ENCODE data around the gene TYW3. TPM values are rescaled to one million over a fixed set of nuclear protein-coding genes. Genes with fewer than 3 reads are reported as not detected.

Gene TYW3
- total and polyA plus RNA-seq, 2 of the 8 experiments (the other 6 are each of a cell fraction or from before 2014, with no cell fraction given), result 6.9 to 31.4 TPM

DNA sequence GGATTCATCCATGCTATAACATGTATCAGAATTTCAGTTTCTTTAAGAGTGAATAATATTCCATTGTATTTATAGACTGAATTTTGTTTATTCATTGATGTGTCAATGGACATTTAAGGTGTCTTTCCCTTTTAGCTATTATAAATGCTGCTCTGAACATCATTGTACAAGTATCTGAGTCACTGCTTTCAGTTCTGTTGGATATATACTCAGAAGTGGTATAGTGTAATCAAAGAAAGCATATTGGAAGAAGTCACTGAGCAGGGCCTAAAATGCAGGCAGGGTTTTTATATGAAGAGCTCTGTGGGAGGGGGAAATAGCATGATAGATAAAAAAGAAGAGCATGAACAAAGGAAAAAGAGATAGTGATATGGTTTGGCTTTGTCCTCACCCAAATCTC, 22.5 kb downstream of the TYW3 start:
- H2AFZ ChIP-seq (ENCODE audit: low read length), result no peak overlapping the region
- peaks cover 0 to 44% (median 12%) of the 10 kb centered on the region in 4 experiments; a peak in 5 of 8 replicates for H3K36me3 ChIP-seq (ENCODE audit: control insufficient read depth in 2 of 4, insufficient read depth in 4 of 4, low read length in 3 of 4)
- DNase-seq (ENCODE audit: low read depth in 1 of 2, low spot score in 2 of 2) (no peak), FAIRE-seq (no peak)
- H2BK12ac ChIP-seq (ENCODE audit: low read depth, low read length), result no peak overlapping the region
- no peak overlapping the region for H2BK5ac ChIP-seq (ENCODE audit: low read depth, low read length)
- no peaks in the 10 kb centered on the region for H3K79me2 ChIP-seq (ENCODE audit: control insufficient read depth in 1 of 2, insufficient read depth in 2 of 2, low read length in 2 of 2)
- no peak overlapping the region for H3K4ac ChIP-seq (replicated peaks; ENCODE audit: insufficient read length, low read depth, low read length)
- H3K27me3 ChIP-seq (replicated peaks in 1 of 4; ENCODE audit: control insufficient read depth in 3 of 4, extremely low read depth in 1 of 4, insufficient read depth in 3 of 4, low read length in 3 of 4), result no peaks in the 10 kb centered on the region
- no peak overlapping the region for H2AK5ac ChIP-seq (ENCODE audit: low read depth, low read length)
- H3K4me3 ChIP-seq (ENCODE audit: extremely low read depth in 1 of 4, insufficient read depth in 2 of 4, low read depth in 3 of 4, low read length in 4 of 4), result no peak overlapping the region
- no peak overlapping the region for H3K56ac ChIP-seq (replicated peaks; ENCODE audit: insufficient read length, low read depth, low read length)
- no peaks in the 10 kb centered on the region for H3K79me1 ChIP-seq (ENCODE audit: low read depth, low read length)
- H4K20me1 ChIP-seq (replicated peaks in 1 of 2; ENCODE audit: control insufficient read depth in 1 of 2, insufficient read depth in 2 of 2, low read length in 2 of 2), result no peaks in the 10 kb centered on the region
- H3K9me3 ChIP-seq (ENCODE audit: insufficient read depth in 2 of 2, low read depth in 1 of 2, low read length in 1 of 2), result peaks cover 13% of the 10 kb centered on the region in 2 experiments
- H4K8ac ChIP-seq (ENCODE audit: extremely low read depth, insufficient read depth, low read length), result no peak overlapping the region
- H3K4me2 ChIP-seq (ENCODE audit: insufficient read depth in 1 of 2, low read depth in 2 of 2, low read length in 2 of 2), result no peak overlapping the region
- H2BK15ac ChIP-seq (ENCODE audit: low read length), result no peak overlapping the region
- no peaks in the 10 kb centered on the region for H3K23me2 ChIP-seq (ENCODE audit: low read depth, low read length)
- H3K14ac ChIP-seq (ENCODE audit: insufficient read length), result no peak overlapping the region
- H3K4me1 ChIP-seq (replicated peaks in 1 of 4; ENCODE audit: control insufficient read depth in 3 of 4, insufficient read depth in 4 of 4, low read length in 3 of 4), result peaks cover 0 to 2% (median 0%) of the 10 kb centered on the region in 4 experiments; a peak in 2 of 7 replicates
- CTCF ChIA-PET (ENCODE audit: partially characterized antibody), result no interaction called here
- H3K27ac ChIP-seq (ENCODE audit: low read depth, low read length), result no peak overlapping the region
- no peak overlapping the region for H2BK120ac ChIP-seq (replicated peaks; ENCODE audit: low read depth, low read length)
- H3K23ac ChIP-seq (ENCODE audit: insufficient read length), result no peak overlapping the region
- H3K9ac ChIP-seq (replicated peaks in 1 of 4; ENCODE audit: extremely low read depth in 1 of 4, low read depth in 3 of 4, low read length in 3 of 4), result no peak overlapping the region
- no peak overlapping the region for H2BK20ac ChIP-seq (ENCODE audit: low read length)
- H3K18ac ChIP-seq (ENCODE audit: extremely low read depth, low read length), result no peak overlapping the region
- POLR2A ChIA-PET (ENCODE audit: partially characterized antibody), result no interaction called here
- no peak overlapping the region for H4K5ac ChIP-seq (ENCODE audit: insufficient read length, low read depth, low read length)
- no peak overlapping the region for H4K91ac ChIP-seq (replicated peaks; ENCODE audit: insufficient read length, low read length)
- TF ChIP-seq GABPA (IDR thresholded peaks at IDR 0.05; ENCODE audit: borderline replicate concordance, insufficient read depth, low read length), result no peak
- no peak for TF ChIP-seq TBP (IDR thresholded peaks at IDR 0.05; ENCODE audit: low read depth, low read length)
- TF ChIP-seq JUND (IDR thresholded peaks at IDR 0.05; ENCODE audit: low read length), result no peak
- TF ChIP-seq POU5F1 (IDR thresholded peaks at IDR 0.05; ENCODE audit: low read depth, low read length), result no peak
- TF ChIP-seq BRCA1 (IDR thresholded peaks at IDR 0.05; ENCODE audit: low read depth, low read length), result no peak
- no peak for TF ChIP-seq EZH2 (IDR thresholded peaks at IDR 0.05; ENCODE audit: low read depth, low read length, severe bottlenecking)
- TF ChIP-seq BCL11A (IDR thresholded peaks at IDR 0.05; ENCODE audit: low read depth in 2 of 2, low read length in 2 of 2), result no peak
